CD4-positive, CD25-positive, alpha-beta regulatory T cell (primary cell): ENCODE measurements around the gene MARCOL. TPM values are rescaled to one million over a fixed set of nuclear protein-coding genes. Genes with fewer than 3 reads are reported as not detected.

Experiments used
- ATAC-seq, 2 donors: fragments of 150-1000 bp; cut with Tn5 transposase; one replicate each; pipeline ENCODE4 v1.10.0; 2021; ENCODE audit warnings: low read depth in 2 of 2, moderate number of reproducible peaks in 2 of 2, moderate library complexity in 1 of 2
- DNase-seq, 3 donors: peaks; one replicate each; pipeline versions ENCODE4 v3.0.0 to v3.0.0-alpha.2; 2012 to 2022; ENCODE audit warnings: mixed read lengths in 1 of 3
- H3K27ac ChIP-seq: one replicate; pipeline ENCODE4 v1.7.0; 2013; ENCODE audit warnings: mild to moderate bottlenecking, low read length; ENCODE audit not compliant: insufficient read depth, poor library complexity, severe bottlenecking
- H3K27me3 ChIP-seq: one replicate; pipeline ENCODE4 v1.7.0; 2013; ENCODE audit warnings: low read length; ENCODE audit not compliant: control insufficient read depth, insufficient read depth
- H3K36me3 ChIP-seq: one replicate; pipeline ENCODE4 v1.7.0; 2013; ENCODE audit warnings: mild to moderate bottlenecking, low read length, moderate library complexity; ENCODE audit not compliant: control insufficient read depth, insufficient read depth
- H3K4me1 ChIP-seq: 2 replicates; pipeline ENCODE4 v1.7.0; 2013; ENCODE audit warnings: mild to moderate bottlenecking, low read length; ENCODE audit not compliant: insufficient read depth, control insufficient read depth, poor library complexity, severe bottlenecking
- H3K4me3 ChIP-seq: one replicate; pipeline ENCODE4 v1.7.0; 2013; ENCODE audit warnings: low read depth, mild to moderate bottlenecking, low read length, moderate library complexity
- H3K9me3 ChIP-seq, 2 experiments: 1 replicate in 1 of 2; 2 replicates in 1 of 2; pipeline ENCODE4 v1.7.0; 2013; ENCODE audit warnings: low read length in 2 of 2, mild to moderate bottlenecking in 1 of 2, moderate library complexity in 1 of 2; ENCODE audit not compliant: control insufficient read depth in 2 of 2
- H3K27ac Mint-ChIP-seq, 3 donors: one replicate each; pipeline ENCODE4 v1.8.0; 2020 to 2022; ENCODE audit warnings: mild to moderate bottlenecking in 3 of 3, mixed read lengths in 3 of 3, moderate library complexity in 2 of 3
- H3K27me3 Mint-ChIP-seq: one replicate; pipeline ENCODE4 v1.8.0; 2022; ENCODE audit warnings: mild to moderate bottlenecking, mixed read lengths
- H3K36me3 Mint-ChIP-seq: one replicate; pipeline ENCODE4 v1.8.0; 2020; ENCODE audit warnings: mixed read lengths
- H3K4me1 Mint-ChIP-seq, 4 donors: one replicate each; pipeline ENCODE4 v1.8.0; 2020 to 2022; ENCODE audit warnings: mixed read lengths in 4 of 4, mild to moderate bottlenecking in 1 of 4
- H3K4me3 Mint-ChIP-seq, 4 donors: one replicate each; pipeline ENCODE4 v1.8.0; 2020 to 2022; ENCODE audit warnings: mild to moderate bottlenecking in 4 of 4, mixed read lengths in 4 of 4, moderate library complexity in 3 of 4
- H3K9me3 Mint-ChIP-seq, 7 donors: one replicate each; pipeline ENCODE4 v1.8.0; 2020 to 2022; ENCODE audit warnings: mixed read lengths in 7 of 7, mild to moderate bottlenecking in 3 of 7, moderate library complexity in 2 of 7
- polyA plus RNA-seq, 4 donors: library from polyadenylated mRNA; unstranded; fragments of 300-500 nt; fragmentation: Illumina TruSeq; gene quantifications; one replicate each; pipeline ENCODE4 v1.2.3, GENCODE V29; 2021
- total RNA-seq: library from RNA; stranded (reverse); gene quantifications from one replicate; pipeline ENCODE4 v1.2.3, GENCODE V29; 2022

Gene MARCOL
- total and polyA plus RNA-seq, 5 donors from 2014 or later, result not detected

DNA sequence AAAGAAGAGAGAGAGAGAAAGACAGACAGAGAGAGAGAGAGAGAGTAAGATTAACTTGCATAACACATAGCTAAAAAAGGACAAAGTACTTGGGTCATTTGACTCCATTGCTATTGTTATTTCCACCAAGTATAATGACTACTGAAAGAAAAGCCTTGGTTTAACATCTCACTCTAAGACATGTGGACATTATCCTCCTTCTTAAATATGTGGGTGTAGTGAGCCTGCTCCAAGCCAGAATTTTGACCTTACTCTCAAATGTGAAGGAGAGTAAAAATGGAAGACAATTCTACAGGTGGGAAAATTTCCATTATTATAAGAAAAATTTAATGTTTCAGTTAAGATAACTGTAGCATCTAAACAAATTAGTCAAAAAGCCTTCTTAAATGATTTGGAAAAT lies 8.5 kb upstream of the MARCOL start:
- H3K4me3 ChIP-seq, result no peak overlapping the region
- Mint-ChIP-seq H3K4me1 (no peaks in the 10 kb centered on the region), H3K27me3 (no peaks in the 10 kb centered on the region), H3K9me3 (peaks cover 0 to 3% (median 2%) of the 10 kb centered on the region in 7 donors), H3K36me3 (no peaks in the 10 kb centered on the region), H3K4me3 (no peak overlapping the region), H3K27ac (no peak overlapping the region)
- H3K27me3 ChIP-seq, result no peaks in the 10 kb centered on the region
- H3K9me3 ChIP-seq, result no peaks in the 10 kb centered on the region
- H3K4me1 ChIP-seq, result no peaks in the 10 kb centered on the region
- no peaks in the 10 kb centered on the region for H3K36me3 ChIP-seq
- DNase-seq (no peak), ATAC-seq (no peak)
- no peak overlapping the region for H3K27ac ChIP-seq

DNA sequence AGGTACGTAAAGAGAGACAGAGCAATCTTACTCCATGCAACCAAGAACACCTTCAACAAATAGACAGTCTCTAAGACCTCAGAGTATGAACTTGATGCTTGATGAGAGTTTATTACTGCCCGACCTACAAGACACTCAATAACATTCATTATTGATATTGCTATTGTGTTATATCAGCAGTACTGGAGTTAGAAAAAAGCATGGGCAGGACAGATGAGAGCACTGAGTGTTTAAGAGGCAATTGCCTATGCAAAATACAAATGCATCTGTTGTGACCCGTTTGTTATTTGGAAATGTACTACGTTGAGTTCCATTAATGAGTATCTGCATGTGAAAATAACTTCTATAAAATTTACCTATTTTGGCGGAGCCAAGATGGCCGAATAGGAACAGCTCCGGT lies 8.1 kb upstream of the MARCOL start:
- Mint-ChIP-seq H3K4me1 (no peaks in the 10 kb centered on the region), H3K27ac (no peak overlapping the region), H3K27me3 (no peaks in the 10 kb centered on the region), H3K4me3 (no peak overlapping the region), H3K36me3 (no peaks in the 10 kb centered on the region), H3K9me3 (peaks cover 0 to 3% (median 2%) of the 10 kb centered on the region in 7 donors)
- no peaks in the 10 kb centered on the region for H3K36me3 ChIP-seq
- no peaks in the 10 kb centered on the region for H3K27me3 ChIP-seq
- no peaks in the 10 kb centered on the region for H3K4me1 ChIP-seq
- no peak overlapping the region for H3K27ac ChIP-seq
- H3K9me3 ChIP-seq, result no peaks in the 10 kb centered on the region
- no peak for DNase-seq
- no peak overlapping the region for H3K4me3 ChIP-seq
- no peak for ATAC-seq

DNA sequence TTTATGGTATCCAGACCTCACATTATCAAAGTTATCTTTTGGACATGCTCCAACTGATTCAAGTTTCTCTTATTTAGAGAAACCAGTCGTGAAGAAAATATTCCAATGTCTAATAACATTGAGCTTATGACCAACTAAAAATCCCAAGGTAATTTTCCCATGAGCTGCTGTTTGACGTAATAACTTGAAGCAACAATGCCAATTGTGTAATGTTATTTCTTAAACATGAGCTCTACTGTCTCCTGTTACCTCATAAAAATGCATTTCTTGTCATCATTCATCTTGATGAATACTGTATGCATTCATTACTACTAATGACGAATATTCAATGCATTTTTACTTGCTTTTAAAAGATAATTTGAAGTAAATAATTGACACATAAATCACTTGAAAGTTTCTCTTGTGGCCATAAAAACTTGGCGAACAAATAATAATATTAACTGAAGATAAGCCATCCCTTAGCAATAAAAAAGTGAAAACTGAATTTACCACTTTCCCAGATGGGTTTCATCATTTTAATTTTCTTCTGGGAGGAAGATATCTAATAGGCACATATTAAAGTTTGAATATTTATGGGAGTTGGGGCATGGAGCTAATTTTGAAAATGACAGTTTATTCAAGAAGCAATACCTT lies 424 bp upstream of the MARCOL start:
- ATAC-seq (no peak), DNase-seq (no peak)
- H3K36me3 ChIP-seq, result no peaks in the 10 kb centered on the region
- Mint-ChIP-seq H3K4me1 (no peaks in the 10 kb centered on the region), H3K27me3 (no peaks in the 10 kb centered on the region), H3K9me3 (peaks cover 0 to 3% (median 0%) of the 10 kb centered on the region in 7 donors), H3K27ac (no peak overlapping the region), H3K36me3 (no peaks in the 10 kb centered on the region), H3K4me3 (no peak overlapping the region)
- H3K27ac ChIP-seq, result no peak overlapping the region
- H3K4me1 ChIP-seq, result no peaks in the 10 kb centered on the region
- no peaks in the 10 kb centered on the region for H3K27me3 ChIP-seq
- H3K4me3 ChIP-seq, result no peak overlapping the region
- H3K9me3 ChIP-seq, result no peaks in the 10 kb centered on the region

DNA sequence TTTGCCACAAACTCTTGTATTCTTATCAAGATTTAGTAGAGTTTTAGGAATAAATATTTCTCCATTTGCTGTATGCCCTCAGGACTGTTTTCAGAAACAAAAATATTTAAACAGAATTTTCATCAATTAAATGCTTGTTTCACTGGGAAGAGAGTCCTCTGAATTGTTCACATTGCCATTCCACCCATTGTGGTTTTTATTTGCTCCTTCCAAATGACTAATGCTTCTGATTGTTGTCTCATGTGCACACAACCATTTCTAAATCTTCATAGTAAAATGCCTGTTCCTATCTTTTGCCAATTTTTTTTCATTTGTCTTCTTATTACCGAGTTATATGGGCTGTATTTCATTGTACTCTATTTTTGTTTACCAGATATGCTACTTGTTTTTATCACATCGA lies 10.6 kb downstream of the MARCOL start:
- Mint-ChIP-seq H3K9me3 (peaks cover 0 to 12% (median 3%) of the 10 kb centered on the region in 7 donors), H3K4me1 (no peaks in the 10 kb centered on the region), H3K4me3 (no peak overlapping the region), H3K36me3 (no peaks in the 10 kb centered on the region), H3K27ac (no peak overlapping the region), H3K27me3 (no peaks in the 10 kb centered on the region)
- no peaks in the 10 kb centered on the region for H3K4me1 ChIP-seq
- H3K36me3 ChIP-seq, result no peaks in the 10 kb centered on the region
- no peaks in the 10 kb centered on the region for H3K9me3 ChIP-seq
- H3K4me3 ChIP-seq, result no peak overlapping the region
- H3K27me3 ChIP-seq, result no peaks in the 10 kb centered on the region
- DNase-seq (no peak), ATAC-seq (no peak)
- no peak overlapping the region for H3K27ac ChIP-seq

DNA sequence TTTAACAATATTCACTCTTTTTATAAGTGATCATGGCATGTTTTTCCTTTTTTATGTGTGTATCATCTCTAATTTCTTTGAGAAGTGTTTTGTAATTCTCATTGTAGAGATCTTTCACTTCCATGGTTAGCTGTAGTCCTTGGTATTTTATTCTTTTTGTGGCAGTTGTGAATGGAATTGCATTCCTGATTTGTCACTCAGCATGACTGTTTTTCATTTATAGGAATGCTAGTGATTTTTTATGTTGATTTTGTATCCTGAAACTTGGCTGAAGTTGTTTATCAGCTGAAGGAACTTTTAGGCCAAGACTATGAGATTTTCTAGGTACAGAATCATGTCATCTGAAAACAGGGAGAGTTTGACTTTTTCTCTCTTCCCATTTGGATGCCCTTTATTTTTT lies 17.1 kb downstream of the MARCOL start:
- H3K27ac Mint-ChIP-seq, result no peak overlapping the region
- H3K4me1 Mint-ChIP-seq, result no peaks in the 10 kb centered on the region
- no peak overlapping the region for H3K4me3 ChIP-seq
- peaks cover 7 to 18% of the 10 kb centered on the region in 2 experiments for H3K9me3 ChIP-seq
- H3K27me3 Mint-ChIP-seq, result no peaks in the 10 kb centered on the region
- H3K9me3 Mint-ChIP-seq, result peaks cover 5 to 28% (median 11%) of the 10 kb centered on the region in 7 donors
- H3K4me3 Mint-ChIP-seq, result no peak overlapping the region
- no peaks in the 10 kb centered on the region for H3K27me3 ChIP-seq
- no peaks in the 10 kb centered on the region for H3K36me3 ChIP-seq
- ATAC-seq, result no peak
- no peak overlapping the region for H3K27ac ChIP-seq
- no peaks in the 10 kb centered on the region for H3K36me3 Mint-ChIP-seq
- no peak for DNase-seq
- no peaks in the 10 kb centered on the region for H3K4me1 ChIP-seq

DNA sequence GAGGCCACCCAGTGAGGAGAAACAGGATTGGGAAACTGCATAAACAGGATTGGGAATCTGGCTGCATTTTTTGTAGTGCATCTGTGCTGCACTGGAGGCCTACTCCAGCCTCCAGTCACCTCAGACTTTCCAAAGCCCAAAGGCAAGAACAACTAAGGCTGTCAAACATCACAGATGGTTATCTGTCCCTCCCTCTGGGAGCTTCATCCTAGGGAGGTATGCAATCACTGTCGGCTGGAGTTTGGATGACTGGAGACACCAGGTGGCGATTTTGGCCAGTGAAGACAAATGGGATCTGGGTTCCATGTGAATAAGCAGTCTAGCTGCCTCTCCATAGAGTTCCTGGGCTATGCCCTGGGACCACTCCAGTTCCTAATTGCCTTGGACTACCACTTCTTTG lies 21.0 kb downstream of the MARCOL start:
- Mint-ChIP-seq H3K4me3 (no peak overlapping the region), H3K9me3 (peaks cover 0 to 24% (median 7%) of the 10 kb centered on the region in 7 donors), H3K36me3 (no peaks in the 10 kb centered on the region), H3K27me3 (no peaks in the 10 kb centered on the region), H3K4me1 (no peaks in the 10 kb centered on the region), H3K27ac (no peak overlapping the region)
- Histone ChIP-seq H3K4me3 (no peak overlapping the region), H3K36me3 (no peaks in the 10 kb centered on the region), H3K27ac (no peak overlapping the region), H3K4me1 (no peaks in the 10 kb centered on the region), H3K9me3 (peaks cover 7 to 18% of the 10 kb centered on the region in 2 experiments), H3K27me3 (no peaks in the 10 kb centered on the region)
- no peak for DNase-seq
- no peak for ATAC-seq

DNA sequence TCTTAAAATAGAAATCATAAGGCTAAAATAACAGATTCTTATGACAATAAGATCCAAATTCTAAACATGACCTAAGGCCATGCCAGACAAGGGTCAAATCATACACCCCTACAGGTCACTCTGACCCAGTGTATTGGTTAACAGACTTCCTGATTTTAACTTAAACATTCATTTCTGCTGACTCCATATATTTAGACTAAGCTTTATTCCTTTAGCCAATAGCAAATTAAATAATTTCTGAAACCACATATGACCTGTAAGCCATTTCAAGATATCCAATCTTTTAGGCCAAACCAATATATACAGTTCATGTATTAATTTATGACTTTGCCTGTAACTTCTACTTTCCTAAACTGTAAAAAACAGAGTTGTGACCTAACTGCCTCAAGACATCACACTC lies 22.9 kb downstream of the MARCOL start:
- no peaks in the 10 kb centered on the region for H3K4me1 Mint-ChIP-seq
- no peak overlapping the region for H3K27ac Mint-ChIP-seq
- Histone ChIP-seq H3K36me3 (no peaks in the 10 kb centered on the region), H3K27me3 (no peaks in the 10 kb centered on the region), H3K4me3 (no peak overlapping the region), H3K27ac (no peak overlapping the region), H3K9me3 (peaks cover 7 to 18% of the 10 kb centered on the region in 2 experiments), H3K4me1 (no peaks in the 10 kb centered on the region)
- H3K9me3 Mint-ChIP-seq, result peaks cover 0 to 27% (median 7%) of the 10 kb centered on the region in 7 donors
- no peaks in the 10 kb centered on the region for H3K27me3 Mint-ChIP-seq
- H3K4me3 Mint-ChIP-seq, result peak overlapping the region in 1 of 4 donors; percentile 34
- no peak for DNase-seq
- ATAC-seq, result no peak
- no peaks in the 10 kb centered on the region for H3K36me3 Mint-ChIP-seq

DNA sequence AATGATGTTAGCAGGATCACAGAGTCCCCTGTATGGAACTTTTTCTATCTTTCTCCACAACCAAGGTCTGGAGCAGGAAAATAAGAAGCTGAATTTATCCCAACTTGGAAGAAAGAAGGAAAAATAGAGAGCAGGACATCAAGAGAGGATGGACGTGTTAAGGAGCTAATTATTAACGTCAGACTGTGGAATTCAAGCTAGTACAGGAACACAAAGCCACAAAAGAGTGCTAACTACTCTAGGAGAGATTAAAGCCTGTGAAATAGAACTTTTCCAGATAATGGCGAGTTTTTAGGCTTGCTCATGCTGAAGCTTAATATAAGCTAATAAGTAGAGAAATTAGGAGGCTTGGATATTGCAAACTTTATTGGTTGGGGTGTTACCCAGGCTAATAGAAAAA lies 29.6 kb downstream of the MARCOL start:
- DNase-seq (no peak), ATAC-seq (no peak)
- Mint-ChIP-seq H3K4me1 (no peaks in the 10 kb centered on the region), H3K27me3 (no peaks in the 10 kb centered on the region), H3K4me3 (no peak overlapping the region), H3K27ac (no peak overlapping the region), H3K36me3 (no peaks in the 10 kb centered on the region), H3K9me3 (peaks cover 0 to 6% (median 0%) of the 10 kb centered on the region in 7 donors)
- Histone ChIP-seq H3K36me3 (no peaks in the 10 kb centered on the region), H3K4me3 (no peak overlapping the region), H3K27me3 (no peaks in the 10 kb centered on the region), H3K27ac (no peak overlapping the region), H3K4me1 (no peaks in the 10 kb centered on the region), H3K9me3 (no peaks in the 10 kb centered on the region)
